GM21367 (cell line): ENCODE data around the gene GTPBP1.

Experiments
- ATAC-seq: cut with Tn5 transposase; IDR thresholded peaks from one replicate; pipeline ENCODE4 v1.9.1; 2021; ENCODE audit not compliant: unreplicated experiment

Gene GTPBP1

GRCh38 chr22:38705235-38706100 lies at the start of gene GTPBP1:
Gene GTPBP1 (plus strand): TSS chr22:38705944. CDS start chr22:38705956, 12 bp downstream.
- peak; percentile 59 for ATAC-seq

GRCh38 chr22:38656256-38657044 lies 49.3 kb upstream of the GTPBP1 start, which contains the start of the genes CBY1 and FAM227A:
Gene CBY1 (plus strand): TSS chr22:38656638. CDS start chr22:38668055, 11,417 bp downstream.
Gene FAM227A (minus strand): TSS chr22:38656392. CDS start chr22:38650168, 6,224 bp downstream.
- ATAC-seq: no peak

GRCh38 chr22:38657045-38657909 lies 48.5 kb upstream of the GTPBP1 start:
- no peak for ATAC-seq

- ATAC-seq: no peak
Observed at GRCh38 chr22:38674888-38675287, 30.9 kb upstream of the GTPBP1 start.

GRCh38 chr22:38675833-38676232 lies 29.9 kb upstream of the GTPBP1 start:
- ATAC-seq: no peak

GRCh38 chr22:38681582-38682335 lies 24.0 kb upstream of the GTPBP1 start, which contains the start of gene TOMM22:
Gene TOMM22 (plus strand): TSS chr22:38681957. CDS start chr22:38681979, 22 bp downstream.
- peak; percentile 80 for ATAC-seq

- ATAC-seq: no peak
Observed at GRCh38 chr22:38684895-38685294, 20.8 kb upstream of the GTPBP1 start.

- ATAC-seq: no peak
Observed at GRCh38 chr22:38685761-38686160, 20.0 kb upstream of the GTPBP1 start.

- ATAC-seq: no peak
Observed at GRCh38 chr22:38689651-38690050, 16.1 kb upstream of the GTPBP1 start.

- ATAC-seq: no peak
Observed at GRCh38 chr22:38694049-38694448, 11.7 kb upstream of the GTPBP1 start.

- no peak for ATAC-seq
Observed at GRCh38 chr22:38694940-38695339, 10.8 kb upstream of the GTPBP1 start.

GRCh38 chr22:38696606-38697424 lies 8.9 kb upstream of the GTPBP1 start:
- no peak for ATAC-seq

GRCh38 chr22:38697425-38698089 lies 8.2 kb upstream of the GTPBP1 start:
- no peak for ATAC-seq

GRCh38 chr22:38698407-38699094 lies 7.2 kb upstream of the GTPBP1 start:
- no peak for ATAC-seq

GRCh38 chr22:38699143-38699542 lies 6.6 kb upstream of the GTPBP1 start:
- ATAC-seq: no peak

- ATAC-seq: no peak
Observed at GRCh38 chr22:38699784-38700183, 6.0 kb upstream of the GTPBP1 start.

- peak; percentile 24 for ATAC-seq
Observed at GRCh38 chr22:38700270-38700788, 5.4 kb upstream of the GTPBP1 start.
